Mononuclear cell (primary cell): Measurements from ENCODE around the gene TRAF1. TPM values are rescaled to one million over a fixed set of nuclear protein-coding genes. Genes with fewer than 3 reads are reported as not detected.

Experiments used
- H3K27me3 ChIP-seq: 2 replicates; pipeline ENCODE4 v1.6.0; 2011; ENCODE audit warnings: low read length, control low read depth; ENCODE audit not compliant: insufficient read depth
- H3K4me1 ChIP-seq: 2 replicates; pipeline ENCODE4 v1.5.1; 2011; ENCODE audit warnings: mild to moderate bottlenecking, low read length, control low read depth; ENCODE audit not compliant: insufficient read depth
- H3K4me3 ChIP-seq: 2 replicates; pipeline ENCODE4 v1.5.1; 2011; ENCODE audit warnings: mild to moderate bottlenecking, low read length, moderate library complexity
- H3K9me3 ChIP-seq: 2 replicates; pipeline ENCODE4 v1.5.1; 2011; ENCODE audit warnings: low read depth, mild to moderate bottlenecking, control low read depth, low read length
- total RNA-seq: library from RNA; depleted of rRNA; stranded (reverse); fragments of >200 nt; gene quantifications from one replicate; pipeline ENCODE4 v1.2.3, GENCODE V29; 2012

Gene TRAF1
- total RNA-seq, 1 donor = 88.8 TPM

- peaks cover 39% of the 10 kb centered on the region for H3K4me1 ChIP-seq
- H3K9me3 ChIP-seq = no peaks in the 10 kb centered on the region
- H3K4me3 ChIP-seq = no peak overlapping the region
- H3K27me3 ChIP-seq = no peaks in the 10 kb centered on the region
These were observed 15.2 kb downstream of the TRAF1 start for GRCh38 chr9:120911295-120911837.

GRCh38 chr9:120910643-120911042 lies 16.0 kb downstream of the TRAF1 start:
- H3K4me1 ChIP-seq = peaks cover 41% of the 10 kb centered on the region
- no peak overlapping the region for H3K4me3 ChIP-seq
- no peaks in the 10 kb centered on the region for H3K9me3 ChIP-seq
- no peaks in the 10 kb centered on the region for H3K27me3 ChIP-seq

- no peak overlapping the region for H3K4me3 ChIP-seq
- no peaks in the 10 kb centered on the region for H3K9me3 ChIP-seq
- H3K4me1 ChIP-seq = peaks cover 44% of the 10 kb centered on the region
- no peaks in the 10 kb centered on the region for H3K27me3 ChIP-seq
These were observed 16.7 kb downstream of the TRAF1 start for GRCh38 chr9:120909904-120910303.

- H3K4me3 ChIP-seq = no peak overlapping the region
- H3K9me3 ChIP-seq = no peaks in the 10 kb centered on the region
- peaks cover 69% of the 10 kb centered on the region for H3K4me1 ChIP-seq
- no peaks in the 10 kb centered on the region for H3K27me3 ChIP-seq
These were observed 21.1 kb downstream of the TRAF1 start for GRCh38 chr9:120905315-120906164.

GRCh38 chr9:120904978-120905301 lies 21.7 kb downstream of the TRAF1 start:
- Histone ChIP-seq H3K9me3 (no peaks in the 10 kb centered on the region), H3K27me3 (no peaks in the 10 kb centered on the region), H3K4me1 (peaks cover 63% of the 10 kb centered on the region), H3K4me3 (no peak overlapping the region)

GRCh38 chr9:120904061-120904977 lies 22.3 kb downstream of the TRAF1 start:
- Histone ChIP-seq H3K9me3 (no peaks in the 10 kb centered on the region), H3K27me3 (no peaks in the 10 kb centered on the region), H3K4me3 (no peak overlapping the region), H3K4me1 (peaks cover 57% of the 10 kb centered on the region)

GRCh38 chr9:120902569-120903535 lies 23.7 kb downstream of the TRAF1 start:
- no peaks in the 10 kb centered on the region for H3K9me3 ChIP-seq
- H3K4me1 ChIP-seq = peaks cover 55% of the 10 kb centered on the region
- no peaks in the 10 kb centered on the region for H3K27me3 ChIP-seq
- no peak overlapping the region for H3K4me3 ChIP-seq

- H3K4me3 ChIP-seq = no peak overlapping the region
- H3K4me1 ChIP-seq = peaks cover 59% of the 10 kb centered on the region
- H3K9me3 ChIP-seq = no peaks in the 10 kb centered on the region
- H3K27me3 ChIP-seq = no peaks in the 10 kb centered on the region
These were observed 24.6 kb downstream of the TRAF1 start for GRCh38 chr9:120901755-120902568.

- H3K27me3 ChIP-seq = no peaks in the 10 kb centered on the region
- peaks cover 53% of the 10 kb centered on the region for H3K4me1 ChIP-seq
- H3K4me3 ChIP-seq = no peak overlapping the region
- no peaks in the 10 kb centered on the region for H3K9me3 ChIP-seq
These were observed 25.8 kb downstream of the TRAF1 start for GRCh38 chr9:120900824-120901223.

GRCh38 chr9:120899490-120900068 lies 27.0 kb downstream of the TRAF1 start:
- Histone ChIP-seq H3K4me1 (peaks cover 40% of the 10 kb centered on the region), H3K27me3 (no peaks in the 10 kb centered on the region), H3K9me3 (no peaks in the 10 kb centered on the region), H3K4me3 (no peak overlapping the region)

- Histone ChIP-seq H3K9me3 (no peaks in the 10 kb centered on the region), H3K4me3 (no peak overlapping the region), H3K27me3 (no peaks in the 10 kb centered on the region), H3K4me1 (peaks cover 38% of the 10 kb centered on the region)
These were observed 28.2 kb downstream of the TRAF1 start for GRCh38 chr9:120898396-120898795.

- no peak overlapping the region for H3K4me3 ChIP-seq
- H3K27me3 ChIP-seq = no peaks in the 10 kb centered on the region
- H3K4me1 ChIP-seq = peaks cover 43% of the 10 kb centered on the region
- no peaks in the 10 kb centered on the region for H3K9me3 ChIP-seq
These were observed 30.6 kb downstream of the TRAF1 start for GRCh38 chr9:120895951-120896350.

- Histone ChIP-seq H3K4me3 (no peak overlapping the region), H3K9me3 (no peaks in the 10 kb centered on the region), H3K27me3 (no peaks in the 10 kb centered on the region), H3K4me1 (peaks cover 57% of the 10 kb centered on the region)
These were observed 32.1 kb downstream of the TRAF1 start for GRCh38 chr9:120894321-120895148.
